ENCODE results near the gene NEUROD2.

- TF ChIP-seq ZNF280C (tag by site-specific recombination; IDR thresholded peaks at IDR 0.05), result no peak
- no peak for TF ChIP-seq CTCF (tag by site-specific recombination; IDR thresholded peaks at IDR 0.05)
Observed at GRCh38 chr17:39618246-39618913, 10.7 kb upstream of the NEUROD2 start.

Measured in HEK293 (cell line).